ENCODE results near the gene MPDU1. TPM values are rescaled to one million over a fixed set of nuclear protein-coding genes. Genes with fewer than 3 reads are reported as not detected.

Gene MPDU1
- total RNA-seq, 1 experiment from 2014 or later: 71.0 TPM

GRCh38 chr17:7550344-7550743 is 33.3 kb upstream of the MPDU1 start:
- TF ChIP-seq CTCF (conservative IDR thresholded peaks at IDR 0.05; ENCODE audit: low read depth, low read length): no peak
- POLR2A ChIA-PET (ENCODE audit: unreplicated experiment): no interaction called here
- peaks cover 9% of the 10 kb centered on the region; the same call in 1 of the 2 replicates for H3K4me1 ChIP-seq (ENCODE audit: insufficient read depth, low read length)

GRCh38 chr17:7551396-7551795 is 32.3 kb upstream of the MPDU1 start:
- H3F3A ChIP-seq (ENCODE audit: low read length, unreplicated experiment): no peaks in the 10 kb centered on the region
- POLR2A ChIA-PET (ENCODE audit: unreplicated experiment): no interaction called here
- CTCF ChIA-PET: no interaction called here

More at GRCh38 chr17:7550344-7550743, 33.3 kb upstream of the MPDU1 start:
- Histone ChIP-seq H3K36me3 (ENCODE audit: low read depth, low read length) (no peaks in the 10 kb centered on the region), H3K4me3 (ENCODE audit: low read length) (no peak overlapping the region), H4K20me1 (ENCODE audit: low read length) (no peaks in the 10 kb centered on the region), H3K4me2 (ENCODE audit: low read length) (no peak overlapping the region), H3K79me2 (ENCODE audit: low read length) (no peaks in the 10 kb centered on the region), H3K9me2 (replicated peaks; ENCODE audit: low read length) (no peaks in the 10 kb centered on the region), H3K27ac (ENCODE audit: low read length) (no peak overlapping the region), H2AFZ (ENCODE audit: low read length) (no peak overlapping the region), H3F3A (ENCODE audit: low read length, unreplicated experiment) (no peaks in the 10 kb centered on the region), H3K9ac (ENCODE audit: low read length) (no peak overlapping the region), H3K27me3 (ENCODE audit: low read length) (no peaks in the 10 kb centered on the region), H3K9me3 (ENCODE audit: low read length) (no peaks in the 10 kb centered on the region)
- no TSS peak for BruUV-seq (replicated peaks)
- CTCF ChIA-PET: no interaction called here
- ATAC-seq: no peak
- DNase-seq: no peak
- intact Hi-C loops (cut with micrococcal nuclease): no loop called here

GRCh38 chr17:7552621-7553051 is 31.0 kb upstream of the MPDU1 start:
- ChIA-PET POLR2A (ENCODE audit: unreplicated experiment) (no interaction called here), CTCF (no interaction called here)
- no peak overlapping the region for H3K9ac ChIP-seq (ENCODE audit: low read length)
- H3F3A ChIP-seq (ENCODE audit: low read length, unreplicated experiment): no peaks in the 10 kb centered on the region
- no peak overlapping the region for H3K27ac ChIP-seq (ENCODE audit: low read length)
- no peaks in the 10 kb centered on the region for H3K79me2 ChIP-seq (ENCODE audit: low read length)
- no peak overlapping the region for H3K4me2 ChIP-seq (ENCODE audit: low read length)
- no TSS peak for BruUV-seq (replicated peaks)
- H3K27me3 ChIP-seq (ENCODE audit: low read length): no peaks in the 10 kb centered on the region
- intact Hi-C loops (cut with micrococcal nuclease): no loop called here
- H3K4me1 ChIP-seq (ENCODE audit: insufficient read depth, low read length): peaks cover 9% of the 10 kb centered on the region; the same call in 1 of the 2 replicates
- ATAC-seq (no peak), DNase-seq (no peak)
- H3K36me3 ChIP-seq (ENCODE audit: low read depth, low read length): no peaks in the 10 kb centered on the region
- H4K20me1 ChIP-seq (ENCODE audit: low read length): no peaks in the 10 kb centered on the region
- no peaks in the 10 kb centered on the region for H3K9me2 ChIP-seq (replicated peaks; ENCODE audit: low read length)
- no peak for TF ChIP-seq EZH2 (IDR thresholded peaks at IDR 0.05; ENCODE audit: low read length, unreplicated experiment)
- TF ChIP-seq EZH2phosphoT487 (IDR thresholded peaks at IDR 0.05; ENCODE audit: borderline replicate concordance, low read length): no peak
- TF ChIP-seq CTCF (conservative IDR thresholded peaks at IDR 0.05; ENCODE audit: low read depth, low read length): no peak
- H3K9me3 ChIP-seq (ENCODE audit: low read length): no peaks in the 10 kb centered on the region
- H3K4me3 ChIP-seq (ENCODE audit: low read length): no peak overlapping the region
- H2AFZ ChIP-seq (ENCODE audit: low read length): no peak overlapping the region

More at GRCh38 chr17:7551396-7551795, 32.3 kb upstream of the MPDU1 start:
- Histone ChIP-seq H3K9me3 (ENCODE audit: low read length) (no peaks in the 10 kb centered on the region), H3K9me2 (replicated peaks; ENCODE audit: low read length) (no peaks in the 10 kb centered on the region), H3K4me3 (ENCODE audit: low read length) (no peak overlapping the region), H3K4me2 (ENCODE audit: low read length) (no peak overlapping the region), H3K9ac (ENCODE audit: low read length) (no peak overlapping the region), H3K79me2 (ENCODE audit: low read length) (no peaks in the 10 kb centered on the region), H3K27me3 (ENCODE audit: low read length) (no peaks in the 10 kb centered on the region), H3K27ac (ENCODE audit: low read length) (no peak overlapping the region), H3K36me3 (ENCODE audit: low read depth, low read length) (no peaks in the 10 kb centered on the region), H4K20me1 (ENCODE audit: low read length) (no peaks in the 10 kb centered on the region), H2AFZ (ENCODE audit: low read length) (no peak overlapping the region), H3K4me1 (ENCODE audit: insufficient read depth, low read length) (peaks cover 9% of the 10 kb centered on the region; the same call in 1 of the 2 replicates)
- no peak for ATAC-seq
- BruUV-seq (replicated peaks): no TSS peak
- intact Hi-C loops (cut with micrococcal nuclease): no loop called here
- DNase-seq: no peak
- TF ChIP-seq CTCF (conservative IDR thresholded peaks at IDR 0.05; ENCODE audit: low read depth, low read length): no peak
